Stimulated activated CD8-positive, alpha-beta memory T cell treated with anti-CD3 and anti-CD28 coated beads, Interleukin-4, amount 100 ng/mL, for 1 hour (primary cell): ENCODE data around the gene MED19.
"Not testable (repeated sequence)": the region's sequence is repeated elsewhere in the genome, so short reads cannot be mapped to it uniquely, and the experiment has no call there.

ENCODE experiments used
- DNase-seq, 2 donors: peaks; one replicate each; pipeline ENCODE4 v3.0.0-alpha.2; 2020; ENCODE audit warnings: low read depth in 2 of 2, low spot score in 1 of 2

MED19 gene

DNA sequence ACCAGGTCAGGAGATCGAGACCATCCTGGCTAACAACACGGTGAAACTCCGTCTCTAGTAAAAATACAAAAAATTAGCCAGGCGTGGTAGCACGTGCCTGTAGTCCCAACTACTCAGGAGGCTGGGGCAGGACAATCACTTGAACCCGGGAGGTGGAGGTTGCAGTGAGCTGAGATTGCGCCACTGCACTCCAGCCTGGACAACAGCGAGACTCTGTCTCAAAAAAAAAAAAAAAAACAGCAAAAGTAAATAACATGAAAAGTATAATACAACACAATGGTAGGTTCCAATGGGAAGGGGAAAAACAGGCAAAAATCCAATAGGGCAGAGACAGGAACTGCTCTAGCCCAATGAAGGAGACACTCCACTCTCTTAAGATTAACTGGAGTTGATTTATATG is 6.6 kb downstream of the MED19 start:
- not testable (repeated sequence) for DNase-seq

DNA sequence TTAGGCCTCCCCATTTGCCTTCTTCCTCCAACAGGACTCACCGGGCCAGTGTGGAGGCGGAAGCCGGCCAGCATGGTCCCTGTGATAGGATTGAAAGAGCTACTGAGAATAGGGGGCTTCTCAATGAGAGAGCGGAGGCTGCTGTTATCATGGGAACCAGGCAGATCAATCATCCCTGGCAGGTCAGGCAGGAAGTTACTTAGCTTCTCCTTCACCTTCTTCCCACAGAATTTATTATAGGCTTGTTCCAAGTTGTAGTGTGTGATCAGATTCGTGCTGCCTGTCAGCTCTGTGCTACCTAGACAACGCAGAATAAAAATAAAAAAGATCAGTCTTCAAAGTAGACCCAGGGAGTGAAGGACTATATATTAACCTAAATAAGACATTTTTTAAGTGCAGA is 7.1 kb downstream of the MED19 start:
- DNase-seq: no peak

DNA sequence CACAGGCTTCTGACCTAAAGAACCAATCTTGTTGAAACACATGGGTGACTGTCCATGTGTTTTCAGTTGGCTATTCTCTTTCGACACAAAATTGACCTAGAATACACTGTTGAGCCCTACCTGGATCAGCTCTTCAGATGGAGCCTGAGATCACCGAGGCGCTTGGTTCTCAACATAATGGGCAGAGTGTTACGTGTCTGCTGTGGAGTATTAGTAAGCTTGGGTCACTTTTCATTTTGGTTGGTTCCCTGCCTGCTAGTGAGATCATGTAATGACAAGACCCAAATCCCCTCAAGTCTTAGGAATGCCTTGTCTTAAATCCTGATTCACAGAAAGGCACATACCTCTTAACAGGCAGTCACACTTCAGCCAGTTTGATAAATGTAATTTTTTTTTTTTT is 8.7 kb downstream of the MED19 start:
- DNase-seq: no peak

DNA sequence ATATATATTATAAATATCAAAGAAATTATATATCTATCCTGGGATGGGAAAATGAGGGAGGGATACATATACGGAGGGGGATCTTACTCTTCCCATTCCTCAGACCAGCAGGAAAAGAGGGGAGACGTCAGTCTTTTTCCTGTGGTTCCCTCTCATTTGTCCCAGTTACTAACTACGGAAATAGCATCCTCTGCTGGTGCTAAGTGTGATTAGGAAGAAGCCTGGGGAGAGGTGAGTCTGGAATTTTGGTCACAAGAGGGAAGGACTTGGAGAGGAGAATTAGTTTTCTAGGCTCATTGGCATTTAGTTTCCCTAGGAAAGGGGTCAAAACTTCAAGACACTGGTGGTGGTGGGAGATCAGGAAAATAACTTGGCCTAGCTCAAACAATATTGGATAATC is 11.6 kb downstream of the MED19 start:
- no peak for DNase-seq

DNA sequence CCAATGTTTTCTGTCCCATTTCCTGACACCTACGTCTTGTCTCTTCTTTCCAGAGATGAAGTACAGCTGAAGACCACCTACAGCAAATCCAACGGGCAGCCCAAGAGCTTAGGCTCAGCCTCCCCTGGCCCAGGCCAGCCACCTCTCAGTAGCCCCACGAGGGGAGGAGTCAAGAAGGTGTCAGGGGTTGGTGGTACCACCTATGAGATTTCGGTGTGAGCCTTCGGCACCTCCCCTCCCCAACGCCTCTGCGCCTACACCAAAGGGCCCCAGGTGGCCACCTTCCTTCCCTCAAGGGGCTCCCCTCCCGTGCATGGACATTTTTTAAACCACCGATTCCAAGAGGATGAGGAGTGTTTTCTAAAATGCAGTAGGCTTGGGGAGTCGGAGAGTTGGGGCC is 12.2 kb downstream of the MED19 start:
- DNase-seq: no peak

DNA sequence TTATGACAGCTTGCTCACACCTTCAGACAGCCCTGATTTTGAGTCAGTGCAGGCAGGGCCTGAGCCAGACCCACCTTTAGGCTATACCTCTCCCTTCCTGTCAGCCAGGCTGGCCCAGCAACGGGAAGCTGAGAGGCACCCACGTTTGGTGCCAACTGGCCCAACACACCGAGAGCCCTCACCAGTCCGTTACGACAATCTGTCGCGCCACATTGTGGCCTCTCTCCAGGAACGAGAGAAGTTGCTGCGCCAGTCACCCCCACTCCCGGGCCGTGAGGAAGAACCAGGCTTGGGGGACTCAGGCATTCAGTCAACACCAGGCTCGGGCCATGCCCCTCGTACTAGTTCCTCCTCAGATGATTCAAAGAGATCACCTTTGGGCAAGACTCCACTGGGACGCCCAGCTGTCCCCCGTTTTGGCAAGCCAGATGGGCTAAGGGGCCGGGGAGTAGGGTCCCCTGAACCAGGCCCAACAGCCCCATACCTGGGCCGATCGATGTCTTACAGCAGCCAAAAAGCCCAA is 13.1 kb downstream of the MED19 start:
- no peak for DNase-seq

DNA sequence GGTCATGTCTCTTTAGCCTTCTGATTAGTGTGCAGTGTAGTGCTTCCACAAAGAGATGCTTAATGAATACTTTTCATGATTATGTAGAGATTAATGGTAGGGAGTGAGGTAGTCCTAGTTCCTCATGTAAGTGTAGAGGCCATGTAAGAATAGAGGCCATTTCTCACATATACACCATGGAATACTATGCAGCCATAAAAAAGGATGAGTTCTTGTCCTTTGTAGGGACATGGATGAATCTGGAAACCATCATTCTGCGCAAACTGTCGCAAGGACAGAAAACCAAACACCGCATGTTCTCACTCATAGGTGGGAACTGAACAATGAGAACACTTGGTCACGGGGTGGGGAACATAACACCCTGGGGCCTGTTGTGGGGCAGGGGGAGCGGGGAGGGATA is 21.5 kb downstream of the MED19 start:
- DNase-seq: not testable (repeated sequence)

DNA sequence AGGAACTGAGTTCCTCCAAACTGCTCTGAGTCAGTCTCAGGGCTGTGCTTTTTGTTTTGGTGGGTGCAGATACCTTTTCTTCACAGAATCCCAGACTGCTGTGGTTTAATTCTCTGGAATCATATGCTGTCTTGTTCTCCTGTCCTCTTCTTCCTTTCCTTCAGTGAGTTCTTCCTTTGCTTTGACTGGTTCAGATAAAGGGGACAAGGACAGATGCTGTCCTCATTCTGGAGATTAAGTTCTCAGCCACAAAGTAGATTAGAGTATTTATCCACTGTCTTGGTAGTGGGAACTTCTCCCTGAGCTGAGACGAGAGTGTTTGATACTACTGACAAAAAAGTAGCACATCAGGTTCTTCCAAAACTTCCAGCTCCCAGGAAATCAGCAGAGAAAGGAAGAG is 30.8 kb downstream of the MED19 start:
- no peak for DNase-seq

DNA sequence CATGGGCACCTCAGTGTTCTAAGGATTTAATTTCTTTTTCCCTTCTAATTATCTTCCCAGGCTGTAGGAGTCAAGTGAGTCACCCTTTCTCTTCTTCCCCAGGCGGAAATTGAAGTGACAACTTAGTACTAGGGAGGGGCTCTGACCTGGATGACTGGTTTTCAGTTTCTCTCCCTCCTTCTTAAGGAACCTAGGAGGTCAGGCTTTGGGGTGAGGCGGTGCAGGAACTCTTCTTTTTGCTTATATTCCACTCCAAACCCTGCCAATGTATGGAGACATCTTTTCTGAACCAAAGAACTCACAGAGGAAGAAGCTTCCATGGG is 31.5 kb downstream of the MED19 start:
- DNase-seq: no peak

DNA sequence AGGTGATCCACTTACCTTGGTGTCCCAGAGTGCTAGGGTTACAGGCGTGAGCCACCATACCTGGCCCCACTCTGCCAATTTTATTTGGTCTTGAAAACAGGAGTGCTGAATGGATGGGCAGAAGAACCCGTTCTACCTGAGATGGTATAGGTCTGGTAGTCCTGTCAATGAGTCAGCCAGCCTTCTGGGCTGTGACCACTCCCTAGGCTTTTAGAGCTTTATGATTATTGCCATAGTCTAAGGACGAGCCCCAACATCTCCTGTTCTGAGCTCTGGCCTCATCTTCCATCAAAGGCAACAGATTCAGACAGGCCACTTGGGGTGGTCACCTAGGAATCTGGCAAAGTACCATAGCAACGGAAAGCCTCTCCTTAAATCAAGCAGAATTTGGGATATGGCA is 32.6 kb downstream of the MED19 start:
- no peak for DNase-seq

DNA sequence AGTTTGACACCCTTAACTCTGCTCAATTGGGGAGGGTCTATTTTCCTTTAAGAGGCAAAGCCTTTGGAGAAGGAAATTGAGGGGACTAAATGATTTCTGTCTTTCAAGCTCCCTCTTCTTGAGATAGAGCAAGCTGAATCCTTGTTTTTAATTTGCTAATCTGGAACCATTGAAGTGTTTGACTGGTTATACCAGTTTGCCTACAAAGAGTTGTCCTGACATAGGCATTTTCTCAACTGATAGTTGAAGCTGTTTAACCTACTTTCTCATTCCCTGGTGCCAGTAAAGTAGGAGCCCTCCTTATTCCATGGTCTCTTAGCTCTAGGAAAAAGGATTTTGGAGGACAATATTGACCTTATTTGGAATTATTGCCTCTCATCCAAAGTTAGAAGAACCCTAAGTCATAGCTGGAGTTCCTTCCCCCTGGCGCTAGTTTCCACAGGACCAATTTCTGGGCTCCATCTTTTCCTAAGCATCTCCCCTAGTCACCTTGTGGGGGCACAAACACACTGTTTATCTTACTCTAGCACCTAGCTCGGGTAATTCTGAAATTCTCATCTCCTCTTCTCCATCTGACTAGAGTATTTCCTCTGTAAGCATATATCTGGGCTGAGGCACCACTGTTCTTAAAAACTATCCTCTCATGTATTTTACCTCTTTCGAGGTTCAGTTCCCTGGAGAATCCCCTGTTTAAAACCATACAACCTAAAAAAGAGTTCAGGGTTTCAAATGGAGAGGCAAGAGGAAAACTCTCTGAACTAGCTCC is 36.7 kb downstream of the MED19 start:
- DNase-seq: no peak

DNA sequence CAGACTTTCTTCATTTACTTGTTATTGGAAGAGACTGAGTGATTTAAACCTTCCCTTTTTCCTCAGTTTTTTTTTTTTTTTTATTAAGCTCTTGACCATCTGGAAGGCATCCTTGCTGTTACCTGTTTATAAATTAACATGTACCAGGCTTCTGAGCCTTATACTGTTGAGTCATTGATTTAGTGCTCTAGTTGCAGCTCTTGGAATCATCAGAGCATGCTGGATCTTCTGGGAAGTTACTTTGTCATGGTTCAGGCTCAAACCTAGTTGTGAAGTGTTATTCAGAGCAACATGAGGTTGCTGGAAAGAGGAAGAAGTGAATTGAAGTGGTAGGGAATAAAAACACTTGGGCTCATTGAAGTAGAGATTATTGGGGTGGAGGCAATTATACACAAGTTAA is 37.8 kb downstream of the MED19 start:
- no peak for DNase-seq

DNA sequence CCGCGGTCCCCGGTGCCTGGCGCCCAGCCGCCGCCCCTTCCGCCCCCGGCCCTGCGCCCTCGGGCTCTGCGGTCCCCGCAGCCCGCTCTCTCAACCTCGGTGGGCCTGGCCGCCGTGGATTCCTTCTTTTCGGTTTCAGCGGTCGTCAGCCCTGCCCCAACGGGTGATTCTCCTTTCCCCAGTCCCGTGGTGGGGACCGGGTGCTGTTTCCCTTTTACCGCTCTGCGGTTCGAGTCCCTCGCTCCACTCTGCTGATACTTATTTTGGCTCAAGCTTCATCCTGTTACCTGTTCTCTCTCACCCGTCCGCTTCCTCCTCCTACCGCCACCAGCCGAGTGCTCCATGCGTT is 43.6 kb downstream of the MED19 start:
- no peak for DNase-seq

DNA sequence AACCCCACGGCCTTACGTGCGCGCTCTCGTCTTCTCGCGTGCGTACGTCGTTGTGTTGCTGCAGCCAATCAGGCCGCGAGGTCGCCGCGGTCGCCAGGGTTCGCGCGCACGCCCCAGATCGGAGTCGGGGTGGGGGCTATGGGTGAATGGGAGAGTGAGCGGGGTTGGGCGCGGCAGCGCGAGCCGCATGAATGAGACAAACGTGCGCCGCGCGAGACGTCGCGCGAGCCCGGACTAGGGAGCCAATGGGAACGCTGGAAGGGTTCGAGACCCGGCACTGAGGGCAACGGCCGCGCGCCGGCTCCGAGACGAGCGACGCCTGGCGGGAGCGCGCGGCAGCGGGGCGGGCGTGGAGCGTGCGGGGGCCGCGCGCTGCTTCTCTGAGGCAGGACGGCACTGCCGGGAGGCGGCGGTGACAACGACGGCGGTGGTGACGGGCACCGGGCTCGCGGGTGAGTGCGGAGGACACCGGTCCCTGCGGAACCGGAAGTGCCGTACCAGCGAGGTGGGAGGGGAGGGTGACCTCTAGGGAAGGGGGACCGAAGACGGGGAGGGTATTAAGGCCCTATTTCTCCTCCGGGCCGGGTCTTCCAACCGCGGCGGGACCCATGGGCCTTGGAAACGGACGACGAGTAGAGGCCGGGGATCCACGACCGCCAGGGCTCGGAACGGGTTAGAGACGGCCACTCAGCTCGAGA is 44.1 kb downstream of the MED19 start, which contains the start of gene ZDHHC5:
TSS of gene ZDHHC5 (plus strand) at position 379 of the 698 bp plus-strand sequence. CDS start 4,977 bp downstream, outside the sequence.
- peak; percentile 96 to 98 for DNase-seq

DNA sequence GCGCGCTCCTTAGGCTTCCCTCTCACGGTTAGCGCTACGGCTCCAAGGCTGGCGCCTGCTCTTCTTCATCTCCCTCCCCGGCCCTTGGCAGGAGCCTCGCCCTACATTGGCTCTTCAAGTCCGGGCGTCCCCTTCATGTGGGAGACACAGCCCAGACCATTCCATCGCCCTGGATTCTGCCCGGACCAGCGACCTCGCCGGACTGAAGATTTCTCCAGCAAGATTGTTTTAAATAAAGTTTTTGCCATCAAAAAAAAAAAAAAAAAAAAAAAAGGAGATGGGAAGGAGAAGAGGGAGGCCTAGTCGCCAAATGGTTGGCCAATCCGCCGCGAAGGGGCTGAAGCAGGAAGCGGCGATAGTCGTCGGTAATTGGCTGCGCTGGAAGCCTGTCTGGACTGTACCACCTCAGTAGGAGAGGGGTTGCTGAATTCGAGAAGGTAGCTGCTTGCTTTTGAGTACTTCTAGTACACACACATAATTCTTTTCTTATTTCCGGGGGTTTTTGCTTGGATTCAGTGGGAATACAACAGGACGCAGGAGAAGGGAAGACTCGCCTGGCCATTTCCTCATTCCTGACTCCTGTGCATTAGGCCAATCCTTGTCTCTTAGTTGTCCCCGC is 44.8 kb downstream of the MED19 start:
- peak; percentile 72 to 86 for DNase-seq

DNA sequence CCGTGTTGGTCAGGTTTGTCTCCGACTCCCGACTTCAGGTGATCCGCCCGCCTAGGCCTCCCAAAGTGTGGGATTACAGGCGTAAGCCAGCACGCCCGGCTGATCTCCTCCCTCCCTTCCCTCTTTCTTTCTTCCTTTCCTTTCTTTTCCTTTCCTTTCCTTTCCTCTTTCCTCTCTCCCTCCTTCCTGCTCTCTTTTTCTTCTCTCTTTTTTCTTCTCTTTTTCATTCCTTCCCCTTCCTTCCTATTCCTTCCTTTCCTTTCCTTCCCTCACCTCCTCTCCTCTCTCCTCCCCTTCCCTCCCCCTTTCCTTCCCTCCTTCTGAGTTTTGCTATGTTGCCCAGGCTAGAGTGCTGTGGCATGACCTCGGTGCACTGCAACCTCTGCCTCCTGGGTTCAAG is 48.0 kb downstream of the MED19 start:
- no peak for DNase-seq

DNA sequence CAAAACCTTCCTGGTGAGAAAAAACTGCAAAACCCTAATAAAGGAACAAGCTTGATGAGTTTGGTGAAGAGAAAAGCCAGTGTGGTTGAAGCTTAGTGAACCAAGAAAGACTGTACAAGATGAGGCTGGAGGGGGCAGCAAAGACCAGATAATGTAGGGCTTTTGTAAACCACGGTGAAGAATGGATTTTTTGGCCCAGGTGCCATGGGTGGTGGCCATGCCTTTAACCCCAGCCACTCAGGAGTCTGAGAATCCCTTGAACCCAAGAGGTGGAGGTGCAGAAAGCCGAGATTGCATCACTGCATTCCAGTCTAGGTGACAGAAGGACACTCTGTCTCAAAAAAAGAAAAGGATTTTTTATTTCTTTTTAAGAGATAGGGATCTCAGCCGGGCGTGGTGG is 49.1 kb downstream of the MED19 start:
- DNase-seq: no peak

DNA sequence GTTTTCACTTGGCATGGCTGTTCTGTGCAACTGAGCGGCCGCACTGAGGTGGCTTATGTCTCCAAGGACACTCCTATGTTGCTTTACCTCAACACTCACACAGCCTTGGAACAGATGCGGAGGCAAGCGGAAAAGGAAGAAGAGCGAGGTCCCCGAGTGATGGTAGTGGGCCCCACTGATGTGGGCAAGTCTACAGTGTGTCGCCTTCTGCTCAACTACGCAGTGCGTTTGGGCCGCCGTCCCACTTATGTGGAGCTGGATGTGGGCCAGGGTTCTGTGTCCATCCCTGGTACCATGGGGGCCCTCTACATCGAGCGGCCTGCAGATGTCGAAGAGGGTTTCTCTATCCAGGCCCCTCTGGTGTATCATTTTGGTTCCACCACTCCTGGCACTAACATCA is 52.3 kb downstream of the MED19 start:
- DNase-seq: no peak

DNA sequence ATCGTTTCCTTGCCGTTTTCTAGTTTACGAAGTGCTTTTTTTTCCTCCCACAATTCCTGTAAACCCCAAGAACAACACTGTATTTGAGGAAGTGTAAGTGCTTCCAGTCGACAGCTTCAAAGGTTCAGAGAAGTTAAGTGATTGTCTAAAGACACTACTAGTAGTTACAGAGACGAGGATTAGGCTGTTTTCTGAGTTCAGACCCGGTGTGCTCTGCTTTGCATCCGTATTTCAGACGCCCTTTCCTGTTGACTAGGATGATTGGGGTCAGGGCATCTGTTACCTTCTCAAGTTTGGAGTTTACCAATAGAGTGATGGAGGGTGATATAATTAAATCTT is 54.0 kb downstream of the MED19 start:
- no peak for DNase-seq

DNA sequence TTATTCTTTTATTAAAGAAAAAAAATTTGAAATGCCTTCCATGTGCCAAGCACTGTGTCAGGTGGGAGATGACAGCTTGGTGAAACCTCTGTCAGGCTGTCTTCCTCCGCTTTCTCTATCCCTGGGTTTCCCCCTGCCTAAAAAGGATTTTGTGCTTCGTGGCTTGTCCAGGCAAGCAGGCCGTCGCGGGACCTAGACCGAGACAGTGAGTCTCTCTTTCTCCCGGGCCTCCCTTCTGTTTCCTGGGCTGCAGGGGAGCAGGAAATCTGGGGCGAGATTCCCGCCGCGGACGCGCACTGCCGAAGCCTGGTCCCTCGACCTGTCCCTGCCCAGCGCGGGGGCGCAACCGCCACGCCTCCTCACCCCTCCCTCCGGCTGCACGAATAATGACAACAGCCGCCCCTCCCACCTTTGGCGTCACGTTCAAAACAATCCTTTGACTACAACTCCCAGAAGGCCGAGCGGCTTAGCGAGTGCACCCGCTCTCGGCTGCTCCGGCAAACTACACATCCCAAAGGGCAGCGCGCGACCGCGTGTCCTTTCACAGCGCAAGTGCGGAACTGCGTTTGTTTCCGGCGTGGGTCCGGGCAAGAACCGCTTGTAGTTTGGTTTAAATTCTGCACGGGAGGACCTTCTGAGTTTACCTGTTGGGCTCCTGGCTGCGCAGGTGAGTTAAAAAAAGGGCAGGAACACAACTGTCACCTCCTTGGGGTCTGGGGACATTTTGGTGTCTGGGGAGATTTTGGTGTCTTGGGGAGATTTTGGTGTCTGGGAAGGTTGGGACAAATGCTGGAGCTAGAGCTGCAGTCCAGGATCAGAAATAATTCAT is 54.6 kb downstream of the MED19 start, which contains the start of gene CLP1:
TSS of gene CLP1 (plus strand) at position 569 of the 829 bp plus-strand sequence. CDS start 1,715 bp downstream, outside the sequence.
- DNase-seq: peak; percentile 96 to 97

DNA sequence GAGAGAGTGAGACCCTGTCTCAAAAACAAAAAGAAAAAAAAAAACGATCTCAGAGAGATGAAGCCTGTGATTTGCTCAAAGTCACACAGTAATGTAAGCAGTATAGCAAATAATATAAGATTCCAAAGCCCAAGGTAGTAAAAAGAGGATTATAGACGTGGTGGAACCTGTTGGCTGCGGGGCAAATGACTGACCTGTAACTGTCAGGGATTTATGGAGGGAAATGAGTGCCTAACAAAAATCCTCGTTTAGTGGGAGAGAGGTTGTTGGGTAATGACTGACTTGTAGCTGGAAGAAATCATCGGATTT is 55.2 kb downstream of the MED19 start:
- DNase-seq: no peak
